WERI-Rb-1 (cell line): ENCODE results near the gene STXBP3.

Experiments
- DNase-seq: peaks from one replicate; pipeline ENCODE4 v3.0.0-alpha.2; 2020
- H3K27ac ChIP-seq: fragments of 250-450 bp; sonication (Bioruptor Pico); 2 replicates; pipeline ENCODE4 v1.5.1; 2020; ENCODE audit warnings: mild to moderate bottlenecking, moderate library complexity
- H3K27me3 ChIP-seq: fragments of 250-450 bp; sonication (Bioruptor Pico); 2 replicates; pipeline ENCODE4 v1.5.1; 2021; ENCODE audit warnings: mild to moderate bottlenecking, low read depth, moderate library complexity; ENCODE audit not compliant: insufficient read depth, severe bottlenecking
- H3K36me3 ChIP-seq: fragments of 250-450 bp; sonication (Bioruptor Pico); 2 replicates; pipeline ENCODE4 v1.5.1; 2020; ENCODE audit warnings: mild to moderate bottlenecking, moderate library complexity
- H3K4me3 ChIP-seq: 2 replicates; pipeline ENCODE4 v1.5.1; 2011; ENCODE audit warnings: low read depth, mild to moderate bottlenecking, control low read depth, low read length
- H3K9me3 ChIP-seq: fragments of 250-450 bp; sonication (Bioruptor Pico); 2 replicates; pipeline ENCODE4 v1.5.1; 2021; ENCODE audit warnings: mild to moderate bottlenecking, moderate library complexity; ENCODE audit not compliant: severe bottlenecking
- TF ChIP-seq, protein P1 (sequence below): IDR thresholded peaks from 2 replicates; pipeline ENCODE4 v1.5.1; 2011; ENCODE audit warnings: low read depth, mild to moderate bottlenecking, control low read depth, inconsistent platforms, low read length

STXBP3 gene

GRCh38 chr1:108841703-108842102, 95.2 kb downstream of the STXBP3 start:
- no peaks in the 10 kb centered on the region for H3K36me3 ChIP-seq
- TF ChIP-seq, protein P1, sequence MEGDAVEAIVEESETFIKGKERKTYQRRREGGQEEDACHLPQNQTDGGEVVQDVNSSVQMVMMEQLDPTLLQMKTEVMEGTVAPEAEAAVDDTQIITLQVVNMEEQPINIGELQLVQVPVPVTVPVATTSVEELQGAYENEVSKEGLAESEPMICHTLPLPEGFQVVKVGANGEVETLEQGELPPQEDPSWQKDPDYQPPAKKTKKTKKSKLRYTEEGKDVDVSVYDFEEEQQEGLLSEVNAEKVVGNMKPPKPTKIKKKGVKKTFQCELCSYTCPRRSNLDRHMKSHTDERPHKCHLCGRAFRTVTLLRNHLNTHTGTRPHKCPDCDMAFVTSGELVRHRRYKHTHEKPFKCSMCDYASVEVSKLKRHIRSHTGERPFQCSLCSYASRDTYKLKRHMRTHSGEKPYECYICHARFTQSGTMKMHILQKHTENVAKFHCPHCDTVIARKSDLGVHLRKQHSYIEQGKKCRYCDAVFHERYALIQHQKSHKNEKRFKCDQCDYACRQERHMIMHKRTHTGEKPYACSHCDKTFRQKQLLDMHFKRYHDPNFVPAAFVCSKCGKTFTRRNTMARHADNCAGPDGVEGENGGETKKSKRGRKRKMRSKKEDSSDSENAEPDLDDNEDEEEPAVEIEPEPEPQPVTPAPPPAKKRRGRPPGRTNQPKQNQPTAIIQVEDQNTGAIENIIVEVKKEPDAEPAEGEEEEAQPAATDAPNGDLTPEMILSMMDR = no peak
- H3K27me3 ChIP-seq = no peaks in the 10 kb centered on the region
- DNase-seq = no peak
- H3K27ac ChIP-seq = no peak overlapping the region
- no peaks in the 10 kb centered on the region for H3K9me3 ChIP-seq
- H3K4me3 ChIP-seq = no peak overlapping the region

GRCh38 chr1:108842525-108843181, 96.2 kb downstream of the STXBP3 start:
- Histone ChIP-seq H3K27ac (no peak overlapping the region), H3K4me3 (no peak overlapping the region), H3K36me3 (no peaks in the 10 kb centered on the region), H3K9me3 (no peaks in the 10 kb centered on the region), H3K27me3 (no peaks in the 10 kb centered on the region)
- TF ChIP-seq, protein P1 = no peak
- no peak for DNase-seq

DNA sequence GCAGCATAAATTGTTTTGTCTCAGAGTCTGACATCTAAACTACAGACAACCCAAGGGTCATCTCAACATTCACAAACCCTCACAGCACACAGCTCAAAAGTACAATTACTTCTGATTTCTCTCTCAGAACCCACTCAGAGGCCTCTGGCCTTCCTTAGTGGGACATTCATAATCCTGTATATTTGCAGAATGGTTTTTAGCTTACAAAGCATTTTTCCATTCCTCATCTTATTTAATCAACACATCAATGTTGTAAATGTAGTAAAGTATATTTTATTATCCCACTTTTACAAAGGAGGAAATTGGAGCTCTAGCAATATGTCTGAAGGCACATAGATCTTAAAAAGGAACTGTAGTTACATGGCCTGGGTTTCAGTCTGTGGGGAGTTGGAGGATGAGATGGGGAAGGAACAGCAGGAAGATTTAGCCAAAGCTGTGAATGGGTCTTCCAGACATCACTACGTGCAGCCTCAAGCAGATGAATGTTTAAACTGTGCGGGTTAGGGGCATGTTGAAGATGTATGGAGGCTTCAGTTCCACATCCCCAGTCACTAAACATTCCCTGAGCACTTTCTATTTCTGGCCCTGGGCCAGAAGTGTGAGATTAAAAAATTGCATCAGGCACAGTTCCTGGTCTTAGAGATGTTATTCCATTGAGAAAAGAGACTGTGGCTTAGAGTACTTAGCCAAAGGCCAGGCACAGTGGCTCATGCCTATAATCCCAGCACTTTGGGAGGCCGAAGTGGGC, 97.1 kb downstream of the STXBP3 start:
- no peak for DNase-seq
- Histone ChIP-seq H3K36me3 (no peaks in the 10 kb centered on the region), H3K27me3 (no peaks in the 10 kb centered on the region), H3K9me3 (no peaks in the 10 kb centered on the region), H3K27ac (no peak overlapping the region), H3K4me3 (no peak overlapping the region)
- TF ChIP-seq, protein P1 = no peak

- H3K27me3 ChIP-seq = no peaks in the 10 kb centered on the region
- no peaks in the 10 kb centered on the region for H3K36me3 ChIP-seq
- no peak overlapping the region for H3K4me3 ChIP-seq
- DNase-seq = no peak
- H3K27ac ChIP-seq = no peak overlapping the region
- H3K9me3 ChIP-seq = no peaks in the 10 kb centered on the region
- TF ChIP-seq, protein P1 = no peak
Observed at GRCh38 chr1:108845446-108845845, 99.0 kb downstream of the STXBP3 start.

DNA sequence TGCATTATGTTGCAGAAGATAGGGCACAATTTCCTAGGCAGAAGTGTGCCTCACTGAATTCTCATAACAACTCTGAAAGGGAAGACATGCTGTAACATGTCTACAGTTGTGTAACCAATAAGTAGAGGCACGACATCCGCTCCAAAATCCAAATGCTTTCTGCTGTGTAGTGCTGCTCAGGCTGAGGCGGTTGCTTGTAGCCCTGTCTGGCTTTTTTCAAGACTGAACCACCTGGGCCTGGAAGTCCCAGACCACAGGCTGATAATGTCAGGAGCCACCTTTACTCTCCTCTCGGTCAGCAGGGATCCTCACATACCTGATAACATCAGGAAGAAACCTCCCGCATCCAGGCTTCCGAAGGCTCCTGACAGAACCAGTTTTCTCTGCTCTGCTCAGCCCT, 99.5 kb downstream of the STXBP3 start:
- H3K36me3 ChIP-seq = no peaks in the 10 kb centered on the region
- TF ChIP-seq, protein P1 = no peak
- DNase-seq = no peak
- H3K9me3 ChIP-seq = no peaks in the 10 kb centered on the region
- no peak overlapping the region for H3K27ac ChIP-seq
- no peaks in the 10 kb centered on the region for H3K27me3 ChIP-seq
- H3K4me3 ChIP-seq = no peak overlapping the region
